Stomach (tissue), 4 donors: ENCODE results near the gene DCAF11.

Experiments
- EP300 ChIP-seq: sonication (generic); formaldehyde crosslinking; IDR thresholded peaks from one replicate; pipeline ENCODE4 v1.6.1; 2017; ENCODE audit warnings: antibody characterized with exemption
- POLR2AphosphoS5 ChIP-seq, 3 donors: sonication (generic); formaldehyde crosslinking; IDR thresholded peaks; one replicate each; pipeline ENCODE4 v1.6.1; 2016; ENCODE audit warnings: antibody characterized with exemption in 3 of 3
- TF ChIP-seq, protein P1 (sequence below), 7 experiments: fragments of 450-650 bp in 4 of 7; fragments of 200-600 bp in 3 of 7; sonication (generic) in 3 of 7; IDR thresholded peaks; one replicate each; pipeline ENCODE4 v1.5.1; 2016 to 2019; ENCODE audit warnings: antibody characterized with exemption in 7 of 7, control low read depth in 2 of 7, mild to moderate bottlenecking in 1 of 7

DNA sequence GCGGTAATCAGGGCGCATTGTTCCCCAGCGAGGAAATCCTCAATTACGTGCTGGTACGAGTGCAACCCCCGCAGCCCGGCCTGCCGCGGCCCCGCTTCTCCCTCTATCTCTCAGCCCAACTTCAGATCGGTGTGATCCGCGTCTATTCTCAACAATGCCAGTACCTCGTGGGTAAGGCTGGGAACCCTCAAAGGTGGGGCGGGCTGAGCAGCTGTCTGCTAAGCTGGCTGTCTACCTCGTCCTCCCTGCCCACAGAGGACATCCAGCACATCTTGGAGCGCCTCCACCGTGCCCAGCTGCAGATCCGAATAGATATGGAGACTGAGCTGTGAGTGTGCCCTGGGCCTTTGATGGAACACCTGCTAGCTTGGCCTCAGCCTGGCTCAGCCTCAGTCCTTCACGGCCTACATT, 58.3 kb downstream of the DCAF11 start:
- TF ChIP-seq, protein P1, sequence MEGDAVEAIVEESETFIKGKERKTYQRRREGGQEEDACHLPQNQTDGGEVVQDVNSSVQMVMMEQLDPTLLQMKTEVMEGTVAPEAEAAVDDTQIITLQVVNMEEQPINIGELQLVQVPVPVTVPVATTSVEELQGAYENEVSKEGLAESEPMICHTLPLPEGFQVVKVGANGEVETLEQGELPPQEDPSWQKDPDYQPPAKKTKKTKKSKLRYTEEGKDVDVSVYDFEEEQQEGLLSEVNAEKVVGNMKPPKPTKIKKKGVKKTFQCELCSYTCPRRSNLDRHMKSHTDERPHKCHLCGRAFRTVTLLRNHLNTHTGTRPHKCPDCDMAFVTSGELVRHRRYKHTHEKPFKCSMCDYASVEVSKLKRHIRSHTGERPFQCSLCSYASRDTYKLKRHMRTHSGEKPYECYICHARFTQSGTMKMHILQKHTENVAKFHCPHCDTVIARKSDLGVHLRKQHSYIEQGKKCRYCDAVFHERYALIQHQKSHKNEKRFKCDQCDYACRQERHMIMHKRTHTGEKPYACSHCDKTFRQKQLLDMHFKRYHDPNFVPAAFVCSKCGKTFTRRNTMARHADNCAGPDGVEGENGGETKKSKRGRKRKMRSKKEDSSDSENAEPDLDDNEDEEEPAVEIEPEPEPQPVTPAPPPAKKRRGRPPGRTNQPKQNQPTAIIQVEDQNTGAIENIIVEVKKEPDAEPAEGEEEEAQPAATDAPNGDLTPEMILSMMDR (IDR thresholded peaks at IDR 0.05) = no peak
- no peak for TF ChIP-seq POLR2AphosphoS5 (IDR thresholded peaks at IDR 0.05)
- TF ChIP-seq EP300 = no peak
